Measurements from ENCODE around the gene LAMA4.

GRCh38 chr6:112122756-112123155 lies 131.6 kb downstream of the LAMA4 start:
- no peak for TF ChIP-seq MXD4 (CRISPR knock-in tag; IDR thresholded peaks at IDR 0.05)
- TF ChIP-seq, protein P1, sequence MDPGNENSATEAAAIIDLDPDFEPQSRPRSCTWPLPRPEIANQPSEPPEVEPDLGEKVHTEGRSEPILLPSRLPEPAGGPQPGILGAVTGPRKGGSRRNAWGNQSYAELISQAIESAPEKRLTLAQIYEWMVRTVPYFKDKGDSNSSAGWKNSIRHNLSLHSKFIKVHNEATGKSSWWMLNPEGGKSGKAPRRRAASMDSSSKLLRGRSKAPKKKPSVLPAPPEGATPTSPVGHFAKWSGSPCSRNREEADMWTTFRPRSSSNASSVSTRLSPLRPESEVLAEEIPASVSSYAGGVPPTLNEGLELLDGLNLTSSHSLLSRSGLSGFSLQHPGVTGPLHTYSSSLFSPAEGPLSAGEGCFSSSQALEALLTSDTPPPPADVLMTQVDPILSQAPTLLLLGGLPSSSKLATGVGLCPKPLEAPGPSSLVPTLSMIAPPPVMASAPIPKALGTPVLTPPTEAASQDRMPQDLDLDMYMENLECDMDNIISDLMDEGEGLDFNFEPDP (CRISPR knock-in tag; conservative IDR thresholded peaks at IDR 0.05) = no peak
- no peak for TF ChIP-seq HDAC2 (CRISPR knock-in tag; IDR thresholded peaks at IDR 0.05)
- no peak for TF ChIP-seq ZNF280D (CRISPR knock-in tag; IDR thresholded peaks at IDR 0.05)
